AG04450 (cell line): Measurements from ENCODE around the gene SEMA6A. TPM values are rescaled to one million over a fixed set of nuclear protein-coding genes. Genes with fewer than 3 reads are reported as not detected.

Experiments used
- CTCF ChIA-PET: fragments of 300-600, 350-600 bp; formaldehyde crosslinking; extraction: SDS; loops from one replicate; lab custom pipeline; 2022; ENCODE audit warnings: antibody characterized with exemption, inconsistent platforms; lab: Charles Lee
- POLR2A ChIA-PET: fragments of 350-600 bp; formaldehyde crosslinking; extraction: SDS; loops from one replicate; lab custom pipeline; 2021; ENCODE audit warnings: antibody characterized with exemption, inconsistent platforms; lab: Yijun Ruan, JAX
- DNase-seq: peaks from one replicate; pipeline ENCODE4 v3.0.0-alpha.2; 2011; ENCODE audit warnings: low read depth, low spot score
- H3K27ac ChIP-seq: one replicate; pipeline ENCODE4 v1.5.1; 2012; ENCODE audit warnings: low read depth, low read length, control low read depth
- H3K27me3 ChIP-seq: one replicate; pipeline ENCODE4 v1.6.0; 2012; ENCODE audit warnings: low read length; ENCODE audit not compliant: control insufficient read depth, insufficient read depth
- H3K4me3 ChIP-seq: 2 replicates; pipeline ENCODE4 v1.5.1; 2011; ENCODE audit warnings: mild to moderate bottlenecking, low read depth, low read length, control low read depth
- H3K9me3 ChIP-seq: 2 replicates; pipeline ENCODE4 v1.5.1; 2012; ENCODE audit warnings: low read length; ENCODE audit not compliant: control insufficient read depth, insufficient read depth
- polyA plus RNA-seq: library from polyadenylated mRNA; depleted of rRNA; stranded (reverse); fragments of >200 nt; gene quantifications from 2 replicates; pipeline ENCODE4 v1.2.3, GENCODE V29; 2011
- TF ChIP-seq, protein P1 (sequence below): IDR thresholded peaks from 2 replicates; pipeline ENCODE4 v1.5.1; 2011; ENCODE audit warnings: low read depth, low read length, control low read depth, inconsistent platforms

The SEMA6A gene
- polyA plus RNA-seq, 1 experiment: 0.17 TPM

DNA sequence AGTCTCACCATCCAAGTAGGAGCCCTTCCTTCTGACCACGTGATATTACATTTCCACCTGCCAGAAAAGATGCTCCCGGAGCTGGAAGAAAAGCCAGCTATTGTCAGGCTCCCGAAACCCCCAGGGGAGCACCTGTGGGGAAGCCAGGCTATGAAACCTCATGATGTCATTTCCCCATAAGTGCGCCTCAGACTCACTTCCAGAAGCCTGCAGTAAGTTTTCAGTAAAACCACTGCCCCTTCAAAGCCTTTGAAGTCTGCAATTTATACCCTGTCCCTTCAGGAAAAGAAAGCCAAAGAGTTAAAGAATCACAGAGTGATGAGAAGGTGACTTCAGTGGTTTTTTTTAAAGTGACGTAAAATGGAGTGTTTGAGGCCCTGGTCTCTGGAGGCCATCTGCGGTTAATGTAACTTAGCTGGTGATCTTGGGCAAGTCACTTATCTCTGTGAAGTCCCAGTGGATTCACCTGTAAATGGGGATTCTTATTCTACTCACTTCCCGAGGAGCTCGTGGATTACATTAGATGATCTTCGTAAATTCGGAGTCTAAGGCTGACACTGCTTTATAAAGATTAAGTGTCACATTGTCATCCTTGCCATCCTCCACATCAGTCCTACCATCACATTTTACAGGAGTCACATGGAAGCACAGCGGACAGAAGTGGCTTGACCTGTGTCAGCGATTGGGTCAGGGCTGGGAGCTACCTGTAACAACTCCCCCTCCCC, 2.6 kb upstream of the SEMA6A start:
- H3K27me3 ChIP-seq: peaks cover 47% of the 10 kb centered on the region
- POLR2A ChIA-PET: no interaction called here
- CTCF ChIA-PET: no interaction called here

DNA sequence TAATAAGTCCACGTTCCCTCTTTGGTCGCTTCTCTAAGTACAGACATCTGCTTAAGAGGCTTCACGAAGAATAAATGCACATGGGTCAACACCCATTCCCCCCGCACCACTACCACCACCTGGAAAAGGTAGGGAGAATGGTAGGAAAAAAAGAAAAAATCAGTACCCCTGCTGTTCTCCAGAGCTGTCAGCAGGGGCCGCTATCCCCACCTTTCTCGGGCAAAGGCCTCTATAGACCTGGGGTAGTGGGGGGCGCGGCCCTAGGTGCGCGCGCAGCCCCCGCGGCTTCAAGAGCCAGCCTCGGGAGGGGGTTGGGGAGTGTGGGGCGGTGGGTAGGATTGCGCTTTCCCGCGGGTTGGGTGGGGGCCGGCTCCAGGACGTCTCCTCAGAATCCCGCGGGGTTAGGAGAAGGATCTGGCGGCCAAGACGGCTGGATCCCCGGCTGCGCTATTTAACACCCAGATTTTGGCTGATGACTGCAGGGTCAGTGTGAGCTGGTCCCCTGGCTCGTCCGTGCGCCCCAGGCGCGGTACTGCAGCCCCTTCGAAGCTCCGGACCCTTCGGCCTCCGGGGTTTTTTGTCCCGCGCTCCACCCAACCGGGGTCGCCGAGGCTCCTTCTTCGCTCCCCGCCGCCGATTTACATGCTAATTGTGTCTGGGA, 1.6 kb upstream of the SEMA6A start:
- POLR2A ChIA-PET: no interaction called here
- TF ChIP-seq, protein P1, sequence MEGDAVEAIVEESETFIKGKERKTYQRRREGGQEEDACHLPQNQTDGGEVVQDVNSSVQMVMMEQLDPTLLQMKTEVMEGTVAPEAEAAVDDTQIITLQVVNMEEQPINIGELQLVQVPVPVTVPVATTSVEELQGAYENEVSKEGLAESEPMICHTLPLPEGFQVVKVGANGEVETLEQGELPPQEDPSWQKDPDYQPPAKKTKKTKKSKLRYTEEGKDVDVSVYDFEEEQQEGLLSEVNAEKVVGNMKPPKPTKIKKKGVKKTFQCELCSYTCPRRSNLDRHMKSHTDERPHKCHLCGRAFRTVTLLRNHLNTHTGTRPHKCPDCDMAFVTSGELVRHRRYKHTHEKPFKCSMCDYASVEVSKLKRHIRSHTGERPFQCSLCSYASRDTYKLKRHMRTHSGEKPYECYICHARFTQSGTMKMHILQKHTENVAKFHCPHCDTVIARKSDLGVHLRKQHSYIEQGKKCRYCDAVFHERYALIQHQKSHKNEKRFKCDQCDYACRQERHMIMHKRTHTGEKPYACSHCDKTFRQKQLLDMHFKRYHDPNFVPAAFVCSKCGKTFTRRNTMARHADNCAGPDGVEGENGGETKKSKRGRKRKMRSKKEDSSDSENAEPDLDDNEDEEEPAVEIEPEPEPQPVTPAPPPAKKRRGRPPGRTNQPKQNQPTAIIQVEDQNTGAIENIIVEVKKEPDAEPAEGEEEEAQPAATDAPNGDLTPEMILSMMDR: peak; percentile 60
- Histone ChIP-seq H3K4me3 (no peak overlapping the region), H3K27me3 (peaks cover 51% of the 10 kb centered on the region), H3K9me3 (peaks cover 12% of the 10 kb centered on the region; the same call in 1 of the 2 replicates), H3K27ac (no peak overlapping the region)
- CTCF ChIA-PET: interaction anchor here (1.3 to 1.5 kb wide), 2 partner anchors 304 to 440 kb away, joined by 3 to 4 read pairs; no protein-coding TSS in a partner anchor
- no peak for DNase-seq

More for the DNA sequence above, 2.6 kb upstream of the SEMA6A start:
- TF ChIP-seq, protein P1: no peak
- H3K4me3 ChIP-seq: no peak overlapping the region
- no peak overlapping the region for H3K27ac ChIP-seq
- H3K9me3 ChIP-seq: peaks cover 12% of the 10 kb centered on the region; the same call in 1 of the 2 replicates
- DNase-seq: no peak

DNA sequence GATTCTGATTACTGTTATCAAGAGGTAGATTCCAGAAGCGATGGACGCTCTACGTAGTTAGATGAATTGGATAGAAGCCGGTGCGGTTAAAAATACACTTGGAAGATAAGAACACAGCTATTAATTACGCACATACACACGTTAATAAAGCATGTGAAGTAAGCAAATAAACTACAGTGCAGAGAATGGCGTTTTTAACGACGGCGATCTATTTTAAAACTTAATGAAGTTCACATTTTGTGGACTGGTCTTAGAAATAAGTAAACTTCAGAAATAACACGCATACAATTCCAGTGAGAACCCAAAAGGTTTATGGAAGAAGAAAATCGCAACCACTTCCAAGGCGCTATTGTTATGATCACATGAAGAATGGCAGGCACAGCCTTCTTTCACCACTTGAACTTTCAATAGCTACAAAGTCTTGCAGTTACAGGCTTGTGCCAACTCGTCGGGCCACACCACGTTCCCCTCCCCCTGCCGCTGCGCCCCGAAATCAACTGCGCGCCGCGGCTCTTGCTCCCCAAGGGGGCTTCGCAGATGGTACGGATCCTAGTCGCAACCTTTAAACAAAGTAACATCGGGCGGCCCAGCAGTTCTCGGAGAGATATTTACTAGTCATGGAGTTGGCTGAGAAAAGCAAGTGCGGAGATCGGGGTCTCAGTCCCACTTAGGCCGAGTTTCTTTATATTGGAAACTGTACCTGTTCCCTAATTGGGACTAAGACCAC, 866 bp upstream of the SEMA6A start:
- POLR2A ChIA-PET: no interaction called here
- peaks cover 12% of the 10 kb centered on the region; the same call in 1 of the 2 replicates for H3K9me3 ChIP-seq
- peaks cover 51% of the 10 kb centered on the region for H3K27me3 ChIP-seq

DNA sequence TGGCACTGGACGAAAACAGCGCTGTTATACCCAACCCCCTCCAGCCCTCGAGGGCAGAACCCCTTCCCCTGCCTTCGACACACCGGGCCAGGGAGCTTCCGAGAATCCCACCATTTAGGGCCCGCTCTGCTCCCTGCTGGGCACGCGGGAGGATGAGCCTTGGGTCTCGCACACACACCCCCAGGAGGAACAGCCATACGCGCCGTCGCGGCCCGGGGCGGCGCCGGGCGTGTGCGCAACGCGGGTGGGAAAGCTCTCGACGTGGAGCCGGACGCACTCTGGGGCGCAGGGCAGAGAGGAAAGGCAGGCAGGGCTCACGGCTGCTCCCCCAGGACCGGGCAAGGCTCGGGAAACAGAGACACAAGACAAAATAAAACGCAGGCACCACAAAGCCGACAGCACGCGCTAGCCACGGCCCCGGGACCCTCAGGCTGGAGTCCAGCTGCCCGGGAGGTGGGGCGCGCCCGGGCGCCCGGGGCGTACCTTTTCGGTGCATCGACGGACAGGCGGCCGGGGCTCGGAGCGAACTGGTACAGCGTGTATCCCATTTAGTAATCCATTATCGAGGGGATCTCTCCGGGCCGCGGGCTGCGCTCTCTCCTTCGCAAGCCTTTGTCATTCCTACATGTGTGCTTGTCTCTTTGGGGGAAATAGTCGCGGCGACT, 789 bp downstream of the SEMA6A start:
- CTCF ChIA-PET: no interaction called here
- TF ChIP-seq, protein P1: no peak
- POLR2A ChIA-PET: no interaction called here
- H3K4me3 ChIP-seq: peak overlapping the region; percentile 66
- peaks cover 12% of the 10 kb centered on the region; the same call in 1 of the 2 replicates for H3K9me3 ChIP-seq
- H3K27me3 ChIP-seq: peaks cover 51% of the 10 kb centered on the region
- no peak overlapping the region for H3K27ac ChIP-seq
- no peak for DNase-seq

More for the DNA sequence above, 866 bp upstream of the SEMA6A start:
- DNase-seq: no peak
- CTCF ChIA-PET: interaction anchor here (0.6 to 1.5 kb wide), 4 partner anchors 303 to 1835 kb away, joined by 3 to 8 read pairs (median 4); no protein-coding TSS in a partner anchor
- Histone ChIP-seq H3K27ac (no peak overlapping the region), H3K4me3 (no peak overlapping the region; the same call in none of the 2 replicates)
- TF ChIP-seq, protein P1: no peak
